Right atrium auricular region (tissue), 2 donors: ENCODE measurements around the gene ALG12. TPM values are rescaled to one million over a fixed set of nuclear protein-coding genes. Genes with fewer than 3 reads are reported as not detected.

Source experiments
- DNase-seq: peaks from one replicate; pipeline ENCODE4 v3.0.0-alpha.2; 2019; ENCODE audit warnings: low spot score
- H3K27ac ChIP-seq, 2 donors: fragments of 200-600 bp; sonication (generic); 1 replicate in 1 of 2; 2 replicates in 1 of 2; pipeline ENCODE4 v1.5.1; 2016 to 2019
- H3K27me3 ChIP-seq, 2 donors: fragments of 200-600 bp; sonication (generic); one replicate each; pipeline versions ENCODE4 v1.5.1 to v1.6.0; 2017 to 2019
- H3K36me3 ChIP-seq: fragments of 200-600 bp; sonication (generic); one replicate; pipeline ENCODE4 v1.5.1; 2016
- H3K4me1 ChIP-seq, 2 donors: fragments of 200-600 bp; sonication (generic); one replicate each; pipeline versions ENCODE4 v1.5.1 to v1.6.0; 2017 to 2019
- H3K4me3 ChIP-seq, 2 donors: fragments of 200-600 bp; sonication (generic); 1 replicate in 1 of 2; 2 replicates in 1 of 2; pipeline ENCODE4 v1.5.1; 2017 to 2019; ENCODE audit warnings: mild to moderate bottlenecking in 1 of 2, moderate library complexity in 1 of 2
- H3K9me3 ChIP-seq, 2 donors: fragments of 200-600 bp; sonication (generic); one replicate each; pipeline ENCODE4 v1.5.1; 2019
- total RNA-seq, 2 donors: library from RNA; depleted of rRNA; stranded (reverse); fragments of >200 nt; gene quantifications; one replicate each; pipeline ENCODE4 v1.1.0, GENCODE V29; 2016
- TF ChIP-seq, protein P1 (sequence below), 2 donors: fragments of 200-600 bp; sonication (generic); IDR thresholded peaks; one replicate each; pipeline ENCODE4 v1.5.1; 2019; ENCODE audit warnings: antibody characterized with exemption in 2 of 2

ALG12 gene
- total RNA-seq, 2 donors from 2014 or later, result 19.7 to 19.8 TPM

DNA sequence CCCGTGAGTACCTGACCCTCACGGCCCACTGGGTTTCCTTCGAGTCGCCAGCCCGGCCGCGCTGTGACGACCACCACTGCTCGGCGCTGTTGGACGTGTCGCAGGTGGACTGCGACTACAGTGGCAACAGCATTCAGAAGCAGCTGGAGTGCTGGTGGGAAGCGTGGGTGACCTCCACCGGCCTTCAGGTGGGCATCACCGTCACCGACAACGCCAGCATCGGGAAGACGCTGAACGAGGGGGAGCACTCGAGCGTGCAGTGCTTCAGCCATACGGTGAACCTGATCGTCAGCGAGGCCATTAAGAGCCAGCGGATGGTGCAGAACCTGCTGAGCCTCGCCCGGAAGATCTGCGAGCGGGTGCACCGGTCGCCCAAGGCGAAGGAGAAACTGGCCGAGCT is 32.4 kb downstream of the ALG12 start:
- Histone ChIP-seq H3K4me3 (no peak overlapping the region), H3K9me3 (no peaks in the 10 kb centered on the region), H3K4me1 (no peaks in the 10 kb centered on the region), H3K27me3 (no peaks in the 10 kb centered on the region), H3K36me3 (peaks cover 30% of the 10 kb centered on the region), H3K27ac (no peak overlapping the region)
- TF ChIP-seq, protein P1, sequence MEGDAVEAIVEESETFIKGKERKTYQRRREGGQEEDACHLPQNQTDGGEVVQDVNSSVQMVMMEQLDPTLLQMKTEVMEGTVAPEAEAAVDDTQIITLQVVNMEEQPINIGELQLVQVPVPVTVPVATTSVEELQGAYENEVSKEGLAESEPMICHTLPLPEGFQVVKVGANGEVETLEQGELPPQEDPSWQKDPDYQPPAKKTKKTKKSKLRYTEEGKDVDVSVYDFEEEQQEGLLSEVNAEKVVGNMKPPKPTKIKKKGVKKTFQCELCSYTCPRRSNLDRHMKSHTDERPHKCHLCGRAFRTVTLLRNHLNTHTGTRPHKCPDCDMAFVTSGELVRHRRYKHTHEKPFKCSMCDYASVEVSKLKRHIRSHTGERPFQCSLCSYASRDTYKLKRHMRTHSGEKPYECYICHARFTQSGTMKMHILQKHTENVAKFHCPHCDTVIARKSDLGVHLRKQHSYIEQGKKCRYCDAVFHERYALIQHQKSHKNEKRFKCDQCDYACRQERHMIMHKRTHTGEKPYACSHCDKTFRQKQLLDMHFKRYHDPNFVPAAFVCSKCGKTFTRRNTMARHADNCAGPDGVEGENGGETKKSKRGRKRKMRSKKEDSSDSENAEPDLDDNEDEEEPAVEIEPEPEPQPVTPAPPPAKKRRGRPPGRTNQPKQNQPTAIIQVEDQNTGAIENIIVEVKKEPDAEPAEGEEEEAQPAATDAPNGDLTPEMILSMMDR (IDR thresholded peaks at IDR 0.05), result no peak
- DNase-seq, result no peak

DNA sequence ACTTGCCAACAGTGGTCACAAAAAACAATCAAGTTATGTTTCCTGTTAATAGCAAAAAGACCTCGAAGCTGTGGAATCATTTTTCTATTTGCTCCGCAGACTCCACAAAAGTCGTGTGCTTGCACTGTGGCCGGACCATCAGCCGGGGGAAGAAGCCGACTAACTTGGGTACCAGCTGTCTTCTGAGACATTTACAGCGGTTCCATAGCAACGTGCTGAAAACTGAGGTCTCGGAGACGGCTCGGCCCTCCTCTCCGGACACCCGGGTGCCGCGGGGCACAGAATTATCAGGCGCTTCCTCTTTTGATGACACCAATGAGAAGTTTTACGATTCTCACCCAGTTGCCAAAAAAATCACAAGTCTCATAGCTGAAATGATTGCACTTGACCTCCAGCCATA is 33.0 kb downstream of the ALG12 start:
- no peak overlapping the region for H3K27ac ChIP-seq
- H3K9me3 ChIP-seq, result no peaks in the 10 kb centered on the region
- DNase-seq, result no peak
- H3K27me3 ChIP-seq, result no peaks in the 10 kb centered on the region
- TF ChIP-seq, protein P1 (IDR thresholded peaks at IDR 0.05), result no peak
- H3K4me1 ChIP-seq, result no peaks in the 10 kb centered on the region
- H3K36me3 ChIP-seq, result peaks cover 30% of the 10 kb centered on the region
- H3K4me3 ChIP-seq, result no peak overlapping the region

DNA sequence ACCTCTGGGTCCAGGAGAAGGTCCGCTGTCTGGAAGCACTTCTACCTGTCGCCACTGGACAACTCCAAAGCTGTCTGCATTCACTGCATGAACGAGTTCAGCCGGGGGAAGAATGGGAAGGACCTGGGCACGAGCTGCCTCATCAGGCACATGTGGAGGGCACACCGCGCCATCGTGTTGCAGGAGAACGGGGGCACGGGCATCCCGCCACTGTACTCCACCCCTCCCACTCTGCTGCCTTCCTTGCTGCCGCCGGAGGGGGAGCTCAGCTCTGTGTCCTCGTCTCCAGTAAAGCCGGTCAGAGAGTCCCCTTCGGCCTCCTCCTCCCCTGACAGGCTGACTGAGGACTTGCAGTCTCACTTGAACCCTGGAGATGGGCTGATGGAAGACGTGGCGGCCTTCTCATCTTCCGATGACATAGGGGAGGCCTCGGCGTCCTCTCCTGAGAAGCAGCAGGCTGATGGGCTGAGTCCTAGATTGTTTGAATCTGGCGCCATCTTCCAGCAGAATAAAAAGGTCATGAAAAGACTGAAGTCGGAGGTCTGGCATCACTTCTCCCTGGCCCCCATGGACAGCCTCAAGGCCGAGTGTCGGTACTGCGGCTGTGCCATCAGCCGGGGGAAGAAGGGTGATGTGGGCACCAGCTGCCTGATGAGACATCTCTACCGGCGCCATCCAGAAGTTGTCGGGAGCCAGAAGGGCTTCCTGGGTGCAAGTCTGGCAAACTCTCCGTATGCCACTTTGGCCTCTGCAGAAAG is 33.6 kb downstream of the ALG12 start:
- DNase-seq, result no peak
- Histone ChIP-seq H3K4me1 (no peaks in the 10 kb centered on the region), H3K36me3 (peaks cover 30% of the 10 kb centered on the region), H3K4me3 (no peak overlapping the region), H3K27me3 (no peaks in the 10 kb centered on the region), H3K9me3 (no peaks in the 10 kb centered on the region), H3K27ac (no peak overlapping the region)
- TF ChIP-seq, protein P1 (IDR thresholded peaks at IDR 0.05), result no peak

DNA sequence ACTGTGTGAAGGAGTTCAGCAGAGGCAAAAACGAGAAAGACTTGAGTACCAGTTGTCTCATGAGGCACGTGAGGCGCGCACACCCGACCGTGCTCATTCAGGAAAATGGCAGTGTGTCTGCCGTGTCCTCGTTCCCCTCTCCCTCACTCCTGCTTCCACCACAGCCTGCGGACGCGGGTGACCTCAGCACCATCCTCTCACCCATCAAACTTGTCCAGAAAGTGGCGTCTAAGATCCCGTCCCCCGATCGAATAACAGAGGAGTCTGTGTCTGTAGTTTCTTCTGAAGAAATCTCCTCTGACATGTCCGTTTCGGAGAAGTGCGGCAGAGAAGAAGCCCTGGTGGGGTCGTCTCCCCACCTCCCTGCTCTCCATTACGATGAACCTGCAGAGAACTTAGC is 34.2 kb downstream of the ALG12 start:
- H3K27ac ChIP-seq, result no peak overlapping the region
- H3K27me3 ChIP-seq, result no peaks in the 10 kb centered on the region
- H3K4me1 ChIP-seq, result no peaks in the 10 kb centered on the region
- no peak overlapping the region for H3K4me3 ChIP-seq
- TF ChIP-seq, protein P1 (IDR thresholded peaks at IDR 0.05), result no peak
- H3K36me3 ChIP-seq, result peaks cover 30% of the 10 kb centered on the region
- H3K9me3 ChIP-seq, result no peaks in the 10 kb centered on the region
- no peak for DNase-seq

DNA sequence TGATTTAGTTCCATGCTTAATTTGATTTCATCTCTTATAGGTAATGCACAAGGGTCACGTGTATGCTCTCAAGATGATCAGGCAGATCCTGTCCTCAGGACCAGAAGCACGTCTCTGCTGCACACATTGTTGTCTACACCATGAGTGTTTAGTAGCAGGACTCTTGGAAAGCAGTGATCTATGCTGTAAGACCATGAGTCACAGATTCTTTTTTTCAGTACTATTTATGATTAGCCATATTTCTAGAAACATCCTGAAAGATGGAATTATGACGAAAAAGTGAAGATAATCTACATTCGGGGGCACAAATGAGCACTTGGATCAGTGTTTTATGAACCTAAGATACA is 35.0 kb downstream of the ALG12 start:
- TF ChIP-seq, protein P1 (IDR thresholded peaks at IDR 0.05), result no peak
- H3K36me3 ChIP-seq, result peaks cover 30% of the 10 kb centered on the region
- no peak for DNase-seq
- no peak overlapping the region for H3K27ac ChIP-seq
- H3K27me3 ChIP-seq, result no peaks in the 10 kb centered on the region
- no peak overlapping the region for H3K4me3 ChIP-seq
- H3K9me3 ChIP-seq, result no peaks in the 10 kb centered on the region
- H3K4me1 ChIP-seq, result no peaks in the 10 kb centered on the region
